ACC112 (cell line): ENCODE results near the gene PCDHB6.
A peak's percentile ranks its signal among the peaks of the same experiment; 100 is the strongest.
"Not testable (repeated sequence)": the region's sequence is repeated elsewhere in the genome, so short reads cannot be mapped to it uniquely, and the experiment has no call there.

ENCODE experiments used
- H2AFZ ChIP-seq: fragments of 200-600 bp; sonication (generic); one replicate; pipeline ENCODE4 v1.6.0; 2017; ENCODE audit warnings: antibody characterized with exemption, low read length; ENCODE audit not compliant: unreplicated experiment
- H3K27ac ChIP-seq: fragments of 200-600 bp; sonication (generic); 2 replicates; pipeline ENCODE4 v1.5.1; 2014; ENCODE audit warnings: low read depth, mild to moderate bottlenecking, antibody characterized with exemption, low read length, moderate library complexity
- H3K27me3 ChIP-seq: fragments of 200-600 bp; sonication (generic); 2 replicates; pipeline ENCODE4 v1.6.1; 2014; ENCODE audit warnings: mild to moderate bottlenecking, antibody characterized with exemption, low read length, moderate library complexity, mixed read lengths; ENCODE audit not compliant: insufficient read depth
- H3K36me3 ChIP-seq: fragments of 200-600 bp; sonication (generic); 2 replicates; pipeline ENCODE4 v1.6.1; 2016; ENCODE audit warnings: mild to moderate bottlenecking, antibody characterized with exemption, low read length, moderate library complexity, mixed read lengths; ENCODE audit not compliant: insufficient read depth
- H3K4me1 ChIP-seq: fragments of 200-600 bp; sonication (generic); one replicate; pipeline ENCODE4 v1.6.1; 2016; ENCODE audit warnings: low read length, mixed read lengths; ENCODE audit not compliant: insufficient read depth, unreplicated experiment, control insufficient read depth
- H3K4me3 ChIP-seq: fragments of 200-600 bp; sonication (generic); 2 replicates; pipeline ENCODE4 v1.5.1; 2014; ENCODE audit warnings: mild to moderate bottlenecking, low read depth, low read length
- H3K79me2 ChIP-seq: fragments of 200-600 bp; sonication (generic); one replicate; pipeline ENCODE4 v1.6.0; 2016; ENCODE audit warnings: low read length; ENCODE audit not compliant: control insufficient read depth, unreplicated experiment, insufficient read depth

PCDHB6 gene

GRCh38 chr5:141172381-141173204 lies 22.7 kb downstream of the PCDHB6 start, which contains the start of gene PCDHB7:
Gene PCDHB7 (plus strand): TSS chr5:141172644. CDS start chr5:141172836, 192 bp downstream.
- Histone ChIP-seq H3K4me3 (no peak within 1 kb of the TSS), H3K36me3 (no peaks in the 10 kb centered on the region), H2AFZ (peak within 1 kb of the TSS; percentile 41), H3K79me2 (no peaks in the 10 kb centered on the region), H3K27me3 (peaks cover 27% of the 10 kb centered on the region), H3K27ac (no peak within 1 kb of the TSS), H3K4me1 (no peaks in the 10 kb centered on the region)

- not testable (repeated sequence) for H2AFZ ChIP-seq, H3K4me1 ChIP-seq, H3K36me3 ChIP-seq, H3K79me2 ChIP-seq, H3K4me3 ChIP-seq, H3K27ac ChIP-seq
- peaks cover 36% of the 10 kb centered on the region for H3K27me3 ChIP-seq
Measured at GRCh38 chr5:141174291-141175104, 24.6 kb downstream of the PCDHB6 start.

DNA sequence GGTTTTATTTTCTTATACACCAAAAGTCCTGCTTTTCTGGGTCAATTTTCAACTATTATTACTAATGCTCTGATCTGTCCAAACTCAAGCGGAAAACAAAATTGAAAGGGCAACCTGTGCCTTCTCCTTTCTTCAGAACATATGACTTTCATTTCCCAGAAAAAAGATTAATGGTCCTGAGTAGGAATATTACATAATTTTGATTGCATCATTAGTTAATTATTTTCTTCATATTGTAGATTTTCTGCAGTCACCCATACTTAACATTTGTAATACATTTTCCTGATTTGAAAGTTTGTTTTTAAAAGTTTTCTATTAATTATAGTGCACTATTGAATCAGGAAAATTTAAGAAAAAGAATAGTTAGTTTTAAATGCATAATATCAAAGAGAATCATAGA lies 26.1 kb downstream of the PCDHB6 start:
- Histone ChIP-seq H2AFZ (no peak overlapping the region), H3K4me1 (no peaks in the 10 kb centered on the region), H3K4me3 (no peak overlapping the region), H3K79me2 (no peaks in the 10 kb centered on the region), H3K27me3 (peaks cover 36% of the 10 kb centered on the region), H3K27ac (no peak overlapping the region), H3K36me3 (no peaks in the 10 kb centered on the region)

DNA sequence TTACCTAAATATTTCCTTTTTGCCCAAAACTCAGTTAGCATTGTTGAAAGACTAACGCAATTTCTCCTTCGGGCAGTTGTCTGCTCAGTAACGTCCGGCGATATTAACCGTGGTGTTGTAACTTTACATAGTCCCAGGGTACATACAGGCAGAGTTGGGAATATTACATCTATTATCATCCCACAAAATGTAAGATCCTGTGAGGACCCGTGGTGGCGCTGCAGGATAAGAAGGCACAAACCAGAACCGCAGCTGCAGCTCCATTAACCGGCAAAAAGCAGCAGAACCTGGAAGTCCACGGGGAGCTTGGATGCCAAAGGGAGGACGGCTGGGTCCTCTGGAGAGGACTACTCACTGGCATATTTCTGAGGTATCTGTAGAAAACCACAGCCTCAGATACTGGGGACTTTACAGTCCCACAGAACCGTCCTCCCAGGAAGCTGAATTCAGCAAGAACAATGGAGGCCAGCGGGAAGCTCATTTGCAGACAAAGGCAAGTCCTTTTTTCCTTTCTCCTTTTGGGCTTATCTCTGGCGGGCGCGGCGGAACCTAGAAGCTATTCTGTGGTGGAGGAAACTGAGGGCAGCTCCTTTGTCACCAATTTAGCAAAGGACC lies 27.8 kb downstream of the PCDHB6 start, which contains the start of gene PCDHB8:
TSS of gene PCDHB8 (plus strand) at position 214 of the 615 bp plus-strand sequence. CDS start at position 459, 245 bp downstream.
- peaks cover 36% of the 10 kb centered on the region for H3K27me3 ChIP-seq
- not testable (repeated sequence) for H2AFZ ChIP-seq, H3K36me3 ChIP-seq, H3K4me3 ChIP-seq, H3K4me1 ChIP-seq, H3K27ac ChIP-seq, H3K79me2 ChIP-seq

- not testable (repeated sequence) for H3K27ac ChIP-seq, H3K36me3 ChIP-seq, H2AFZ ChIP-seq, H3K4me3 ChIP-seq, H3K79me2 ChIP-seq, H3K4me1 ChIP-seq
- peaks cover 29% of the 10 kb centered on the region for H3K27me3 ChIP-seq
Measured at GRCh38 chr5:141179371-141179770, 29.5 kb downstream of the PCDHB6 start.

- not testable (repeated sequence) for H3K36me3 ChIP-seq, H2AFZ ChIP-seq, H3K79me2 ChIP-seq, H3K4me1 ChIP-seq, H3K4me3 ChIP-seq, H3K27ac ChIP-seq
- H3K27me3 ChIP-seq = peaks cover 28% of the 10 kb centered on the region
Measured at GRCh38 chr5:141179876-141180275, 30.0 kb downstream of the PCDHB6 start.

- Histone ChIP-seq H3K36me3 (no peaks in the 10 kb centered on the region), H2AFZ (no peak overlapping the region), H3K27ac (no peak overlapping the region), H3K4me3 (no peak overlapping the region), H3K27me3 (peaks cover 24% of the 10 kb centered on the region), H3K4me1 (no peaks in the 10 kb centered on the region), H3K79me2 (no peaks in the 10 kb centered on the region)
Measured at GRCh38 chr5:141180313-141180712, 30.5 kb downstream of the PCDHB6 start.

GRCh38 chr5:141182248-141182647 lies 32.4 kb downstream of the PCDHB6 start, which contains the start of gene PCDHB16:
Gene PCDHB16 (plus strand): TSS chr5:141182387. CDS start chr5:141182560, 173 bp downstream.
- Histone ChIP-seq H3K4me3 (no peak within 1 kb of the TSS), H2AFZ (no peak within 1 kb of the TSS), H3K36me3 (no peaks in the 10 kb centered on the region), H3K4me1 (no peaks in the 10 kb centered on the region), H3K27ac (no peak within 1 kb of the TSS), H3K79me2 (no peaks in the 10 kb centered on the region), H3K27me3 (peaks cover 13% of the 10 kb centered on the region)

DNA sequence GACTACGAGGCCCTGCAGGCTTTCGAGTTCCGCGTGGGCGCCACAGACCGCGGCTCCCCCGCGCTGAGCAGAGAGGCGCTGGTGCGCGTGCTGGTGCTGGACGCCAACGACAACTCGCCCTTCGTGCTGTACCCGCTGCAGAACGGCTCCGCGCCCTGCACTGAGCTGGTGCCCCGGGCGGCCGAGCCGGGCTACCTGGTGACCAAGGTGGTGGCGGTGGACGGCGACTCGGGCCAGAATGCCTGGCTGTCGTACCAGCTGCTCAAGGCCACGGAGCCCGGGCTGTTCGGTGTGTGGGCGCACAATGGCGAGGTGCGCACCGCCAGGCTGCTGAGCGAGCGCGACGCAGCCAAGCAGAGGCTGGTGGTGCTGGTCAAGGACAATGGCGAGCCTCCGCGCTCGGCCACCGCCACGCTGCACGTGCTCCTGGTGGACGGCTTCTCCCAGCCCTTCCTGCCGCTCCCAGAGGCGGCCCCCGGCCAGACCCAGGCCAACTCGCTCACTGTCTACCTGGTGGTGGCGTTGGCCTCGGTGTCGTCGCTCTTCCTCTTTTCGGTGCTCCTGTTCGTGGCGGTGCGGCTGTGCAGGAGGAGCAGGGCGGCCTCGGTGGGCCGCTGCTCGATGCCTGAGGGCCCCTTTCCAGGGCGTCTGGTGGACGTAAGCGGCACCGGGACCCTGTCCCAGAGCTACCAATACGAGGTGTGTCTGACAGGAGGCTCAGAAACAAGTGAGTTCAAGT lies 34.4 kb downstream of the PCDHB6 start:
- not testable (repeated sequence) for H3K4me3 ChIP-seq, H2AFZ ChIP-seq, H3K4me1 ChIP-seq, H3K27me3 ChIP-seq, H3K36me3 ChIP-seq, H3K27ac ChIP-seq, H3K79me2 ChIP-seq

DNA sequence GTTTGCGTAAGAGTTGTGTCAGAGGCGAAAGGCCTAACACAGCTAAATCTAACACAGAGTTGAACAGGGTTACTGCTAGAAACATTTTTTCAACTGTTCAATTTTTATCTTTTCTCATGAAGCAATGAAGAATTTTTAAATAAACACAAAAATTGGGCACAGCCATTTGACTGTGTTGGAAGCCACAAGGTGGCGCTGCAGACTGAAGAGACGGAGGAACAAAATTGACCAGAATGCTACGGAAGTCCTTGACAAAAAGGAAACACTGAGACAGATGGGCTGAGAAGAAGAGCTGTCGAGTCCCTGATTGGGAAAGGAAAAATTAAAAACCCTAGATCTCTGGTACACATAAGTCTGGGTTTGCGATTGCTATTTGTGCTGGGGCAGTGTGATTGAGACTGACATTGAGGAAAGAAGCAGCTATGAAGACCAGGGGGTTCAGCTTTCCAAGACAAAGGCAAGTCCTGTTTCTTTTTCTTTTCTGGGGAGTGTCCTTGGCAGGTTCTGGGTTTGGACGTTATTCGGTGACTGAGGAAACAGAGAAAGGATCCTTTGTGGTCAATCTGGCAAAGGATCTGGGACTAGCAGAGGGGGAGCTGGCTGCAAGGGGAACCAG lies 37.1 kb downstream of the PCDHB6 start, which contains the start of gene PCDHB9:
TSS of gene PCDHB9 (plus strand) at position 265 of the 616 bp plus-strand sequence. CDS start at position 423, 158 bp downstream.
- Histone ChIP-seq H3K4me1 (no peaks in the 10 kb centered on the region), H2AFZ (no peak within 1 kb of the TSS), H3K36me3 (no peaks in the 10 kb centered on the region), H3K27me3 (peaks cover 8% of the 10 kb centered on the region; the same call in 1 of the 2 replicates), H3K4me3 (no peak within 1 kb of the TSS), H3K27ac (no peak within 1 kb of the TSS), H3K79me2 (no peaks in the 10 kb centered on the region)
